ENCODE data around the gene PERM1.
A peak's percentile ranks its signal among the peaks of the same experiment; 100 is the strongest.
"Not testable (repeated sequence)": the region's sequence is repeated elsewhere in the genome, so short reads cannot be mapped to it uniquely, and the experiment has no call there.

PERM1 gene

GRCh38 chr1:1020000-1020404 is 38.1 kb upstream of the PERM1 start, which contains the start of gene AGRN:
AGRN (plus strand) TSS chr1:1020120; CDS start chr1:1020173, 53 bp downstream.
- H3K9me3 Mint-ChIP-seq, result no peaks in the 10 kb centered on the region

GRCh38 chr1:1019122-1019999 is 37.5 kb upstream of the PERM1 start:
- peaks cover 6% of the 10 kb centered on the region for H3K27me3 Mint-ChIP-seq
- DNase-seq (ENCODE audit: low spot score in 2 of 2), result peak; percentile 74 to 84
- H3K9me3 Mint-ChIP-seq, result no peaks in the 10 kb centered on the region
- peak; percentile 82 for ATAC-seq (ENCODE audit: low read depth)
- peaks cover 13% of the 10 kb centered on the region for H3K4me1 Mint-ChIP-seq
- H3K36me3 Mint-ChIP-seq, result no peaks in the 10 kb centered on the region
- H3K4me3 Mint-ChIP-seq, result peak overlapping the region; percentile 47
- no peak overlapping the region for H3K27ac Mint-ChIP-seq

More at GRCh38 chr1:1020000-1020404, 38.1 kb upstream of the PERM1 start, which contains the start of gene AGRN:
- H3K27ac Mint-ChIP-seq, result no peak within 1 kb of the TSS
- ATAC-seq (ENCODE audit: low read depth), result peak; percentile 4
- peaks cover 12% of the 10 kb centered on the region for H3K4me1 Mint-ChIP-seq
- no peak for DNase-seq (ENCODE audit: low spot score in 2 of 2)
- peak within 1 kb of the TSS; percentile 76 for H3K4me3 Mint-ChIP-seq
- no peaks in the 10 kb centered on the region for H3K36me3 Mint-ChIP-seq
- peaks cover 6% of the 10 kb centered on the region for H3K27me3 Mint-ChIP-seq

DNA sequence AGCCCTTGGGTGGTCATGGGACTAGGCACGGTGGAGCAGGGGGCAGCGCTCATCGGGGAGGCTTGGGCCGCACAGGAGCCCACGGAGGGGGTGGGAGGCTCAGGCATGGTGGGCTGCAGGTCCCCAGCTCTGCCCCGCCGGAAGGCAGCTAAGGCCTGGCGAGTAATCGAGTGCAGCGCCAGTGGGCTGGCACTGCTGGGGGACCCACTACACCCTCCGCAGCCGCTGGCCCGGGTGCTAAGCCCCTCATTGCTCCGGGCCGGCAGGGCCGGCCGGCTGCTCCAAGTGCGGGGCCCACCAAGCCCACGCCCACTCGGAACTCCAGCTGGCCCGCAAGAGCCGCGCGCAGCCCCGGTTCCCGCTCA is 36.4 kb upstream of the PERM1 start:
- H3K36me3 Mint-ChIP-seq; DNase-seq (ENCODE audit: low spot score in 2 of 2); H3K27ac Mint-ChIP-seq; H3K27me3 Mint-ChIP-seq; ATAC-seq (ENCODE audit: low read depth); H3K9me3 Mint-ChIP-seq: not testable (repeated sequence)
- peaks cover 22% of the 10 kb centered on the region for H3K4me1 Mint-ChIP-seq
- H3K4me3 Mint-ChIP-seq, result peak overlapping the region; percentile 24

DNA sequence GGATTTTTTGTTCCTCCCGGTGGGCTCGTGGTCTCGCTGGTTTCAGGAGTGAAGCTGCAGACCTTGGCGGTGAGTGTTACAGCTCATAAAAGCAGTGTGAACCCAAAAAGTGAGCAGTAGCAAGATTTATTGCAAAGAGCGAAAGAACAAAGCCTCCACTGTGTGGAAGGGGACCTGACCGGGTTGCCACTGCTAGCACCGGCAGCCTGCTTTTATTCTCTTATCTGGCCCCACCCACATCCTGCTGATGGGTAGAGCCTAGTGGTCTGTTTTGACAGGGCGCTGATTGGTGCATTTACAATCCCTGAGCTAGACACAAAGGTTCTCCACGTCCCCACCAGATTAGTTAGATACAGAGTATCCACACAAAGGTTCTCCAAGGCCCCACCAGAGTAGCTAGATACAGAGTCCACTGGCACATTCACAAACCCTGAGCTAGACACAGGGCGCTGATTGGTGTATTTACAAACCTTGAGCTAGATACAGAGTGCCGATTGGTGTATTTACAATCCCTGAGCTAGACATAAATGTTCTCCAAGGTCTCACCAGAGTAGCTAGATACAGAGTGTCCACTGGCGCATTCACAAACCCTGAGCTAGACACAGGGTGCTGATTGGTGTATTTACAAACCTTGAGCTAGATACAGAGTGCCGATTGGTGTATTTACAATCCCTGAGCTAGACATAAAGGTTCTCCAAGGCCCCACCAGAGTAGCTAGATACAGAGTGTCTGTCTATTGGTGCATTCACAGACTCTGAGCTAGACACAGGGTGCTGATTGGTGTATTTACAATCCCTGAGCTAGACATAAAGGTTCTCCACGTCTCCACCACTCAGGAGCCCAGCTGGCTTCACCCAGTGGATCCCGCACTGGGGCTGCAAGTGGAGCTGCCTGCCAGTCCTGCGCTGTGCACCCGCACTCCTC is 35.8 kb upstream of the PERM1 start:
- not testable (repeated sequence) for H3K27me3 Mint-ChIP-seq; ATAC-seq (ENCODE audit: low read depth); H3K36me3 Mint-ChIP-seq; H3K27ac Mint-ChIP-seq; DNase-seq (ENCODE audit: low spot score in 2 of 2); H3K9me3 Mint-ChIP-seq
- peaks cover 22% of the 10 kb centered on the region for H3K4me1 Mint-ChIP-seq
- peak overlapping the region; percentile 24 for H3K4me3 Mint-ChIP-seq

- Mint-ChIP-seq H3K4me1 (peaks cover 18% of the 10 kb centered on the region), H3K27me3 (peaks cover 1% of the 10 kb centered on the region), H3K36me3 (no peaks in the 10 kb centered on the region), H3K27ac (no peak overlapping the region), H3K4me3 (peak overlapping the region; percentile 44), H3K9me3 (no peaks in the 10 kb centered on the region)
- DNase-seq (ENCODE audit: low spot score in 2 of 2) (no peak), ATAC-seq (ENCODE audit: low read depth) (no peak)
These were observed 33.1 kb upstream of the PERM1 start for GRCh38 chr1:1014799-1015681.

DNA sequence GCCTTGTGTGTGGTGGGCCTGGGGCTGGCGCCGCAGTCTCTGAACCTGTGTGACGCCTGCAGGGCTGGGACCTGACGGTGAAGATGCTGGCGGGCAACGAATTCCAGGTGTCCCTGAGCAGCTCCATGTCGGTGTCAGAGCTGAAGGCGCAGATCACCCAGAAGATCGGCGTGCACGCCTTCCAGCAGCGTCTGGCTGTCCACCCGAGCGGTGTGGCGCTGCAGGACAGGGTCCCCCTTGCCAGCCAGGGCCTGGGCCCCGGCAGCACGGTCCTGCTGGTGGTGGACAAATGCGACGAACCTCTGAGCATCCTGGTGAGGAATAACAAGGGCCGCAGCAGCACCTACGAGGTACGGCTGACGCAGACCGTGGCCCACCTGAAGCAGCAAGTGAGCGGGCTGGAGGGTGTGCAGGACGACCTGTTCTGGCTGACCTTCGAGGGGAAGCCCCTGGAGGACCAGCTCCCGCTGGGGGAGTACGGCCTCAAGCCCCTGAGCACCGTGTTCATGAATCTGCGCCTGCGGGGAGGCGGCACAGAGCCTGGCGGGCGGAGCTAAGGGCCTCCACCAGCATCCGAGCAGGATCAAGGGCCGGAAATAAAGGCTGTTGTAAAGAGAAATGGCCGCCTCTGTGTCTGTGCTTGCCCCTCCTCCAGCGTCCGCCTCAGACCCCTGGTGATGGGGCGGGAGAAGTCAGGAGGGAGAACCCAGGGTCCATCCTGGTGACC is 32.2 kb upstream of the PERM1 start:
- Mint-ChIP-seq H3K9me3 (no peaks in the 10 kb centered on the region), H3K27ac (peak overlapping the region; percentile 96), H3K4me3 (peak overlapping the region; percentile 97), H3K36me3 (peaks cover under 1% of the 10 kb centered on the region), H3K27me3 (peaks cover 3% of the 10 kb centered on the region), H3K4me1 (peaks cover 19% of the 10 kb centered on the region)
- ATAC-seq (ENCODE audit: low read depth) (no peak), DNase-seq (ENCODE audit: low spot score in 2 of 2) (no peak)

- ATAC-seq (ENCODE audit: low read depth), result peak; percentile 94
- H3K9me3 Mint-ChIP-seq, result no peaks in the 10 kb centered on the region
- H3K4me3 Mint-ChIP-seq, result peak within 1 kb of the TSS; percentile 97
- peaks cover 5% of the 10 kb centered on the region for H3K27me3 Mint-ChIP-seq
- DNase-seq (ENCODE audit: low spot score in 2 of 2), result peak; percentile 79 to 80
- H3K36me3 Mint-ChIP-seq, result peaks cover 1% of the 10 kb centered on the region
- H3K4me1 Mint-ChIP-seq, result peaks cover 21% of the 10 kb centered on the region
- H3K27ac Mint-ChIP-seq, result peak within 1 kb of the TSS; percentile 96
These were observed 31.4 kb upstream of the PERM1 start, which contains the start of gene ISG15 for GRCh38 chr1:1013105-1013921. ISG15 (plus strand) TSS chr1:1013497; CDS start chr1:1013574, 77 bp downstream.

DNA sequence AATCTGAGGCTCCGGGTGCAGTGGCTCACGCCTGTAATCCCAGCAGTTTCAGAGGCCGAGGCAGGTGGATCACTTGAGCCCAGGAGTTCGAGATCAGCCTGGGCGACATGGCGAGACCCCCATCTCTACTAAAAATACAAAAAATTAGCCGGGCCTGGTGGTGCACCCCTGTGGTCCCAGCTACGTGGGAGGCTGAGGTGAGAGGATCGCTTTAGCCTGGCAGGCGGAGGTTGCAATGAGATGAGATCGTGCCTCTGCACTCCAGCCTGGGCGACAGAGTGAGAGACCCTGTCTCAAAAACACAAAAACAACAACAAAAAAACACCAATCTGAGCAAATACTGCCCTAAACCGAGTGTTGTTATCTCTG is 30.8 kb upstream of the PERM1 start:
- H3K4me3 Mint-ChIP-seq, result peak overlapping the region; percentile 97
- not testable (repeated sequence) for H3K36me3 Mint-ChIP-seq; H3K9me3 Mint-ChIP-seq; H3K27me3 Mint-ChIP-seq; DNase-seq (ENCODE audit: low spot score in 2 of 2)
- peak overlapping the region; percentile 96 for H3K27ac Mint-ChIP-seq
- H3K4me1 Mint-ChIP-seq, result peaks cover 21% of the 10 kb centered on the region
- peak; percentile 5 for ATAC-seq (ENCODE audit: low read depth)

DNA sequence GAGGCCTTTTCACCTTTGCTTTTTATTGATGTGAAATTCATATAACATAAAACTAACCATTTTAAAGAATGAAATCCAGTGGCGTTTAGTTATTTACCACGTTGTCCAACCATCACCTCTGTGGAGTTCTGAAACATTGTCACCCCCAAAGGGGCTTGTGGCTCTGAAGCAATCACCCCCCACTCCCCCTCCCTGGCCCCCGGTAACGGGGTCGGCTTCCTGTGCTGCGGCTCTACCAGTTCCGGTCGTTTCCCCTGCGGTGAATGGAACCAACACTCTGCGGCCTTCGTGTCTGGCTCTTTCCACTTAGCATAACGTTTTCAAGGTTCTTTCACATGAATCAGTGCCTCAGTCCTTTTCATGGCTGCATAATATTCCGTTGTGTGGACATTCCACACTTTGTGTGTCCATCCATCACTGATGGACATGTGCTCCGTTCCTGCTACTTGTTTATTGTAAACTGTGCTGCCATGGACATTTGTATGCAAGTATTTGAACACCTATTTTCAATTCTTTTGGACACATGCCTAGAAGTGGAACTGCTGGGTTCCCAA is 29.6 kb upstream of the PERM1 start:
- peaks cover 18% of the 10 kb centered on the region for H3K4me1 Mint-ChIP-seq
- H3K9me3 Mint-ChIP-seq, result no peaks in the 10 kb centered on the region
- peaks cover 7% of the 10 kb centered on the region for H3K27me3 Mint-ChIP-seq
- ATAC-seq (ENCODE audit: low read depth) (no peak), DNase-seq (ENCODE audit: low spot score in 2 of 2) (no peak)
- no peak overlapping the region for H3K27ac Mint-ChIP-seq
- H3K36me3 Mint-ChIP-seq, result peaks cover 1% of the 10 kb centered on the region
- H3K4me3 Mint-ChIP-seq, result no peak overlapping the region

DNA sequence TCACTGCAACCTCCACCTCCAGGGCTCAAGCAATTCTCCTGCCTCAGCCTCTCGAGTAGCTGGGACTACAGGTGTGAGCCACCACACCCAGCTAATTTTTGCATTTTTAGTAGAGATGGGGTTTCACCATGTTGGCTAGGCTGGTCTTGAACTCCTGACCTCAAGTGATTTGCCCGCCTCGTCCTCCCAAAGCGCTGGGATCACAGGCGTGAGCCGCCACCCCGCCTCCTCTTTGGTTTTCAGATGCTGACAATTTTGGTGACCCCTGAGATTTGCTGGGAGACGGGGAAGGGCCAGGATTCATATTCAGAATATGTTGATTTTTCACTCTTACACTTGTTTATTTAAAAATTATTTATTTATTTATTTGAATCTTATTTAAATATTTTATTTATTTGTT is 28.2 kb upstream of the PERM1 start:
- not testable (repeated sequence) for H3K9me3 Mint-ChIP-seq; H3K4me3 Mint-ChIP-seq; DNase-seq (ENCODE audit: low spot score in 2 of 2); H3K27ac Mint-ChIP-seq; ATAC-seq (ENCODE audit: low read depth); H3K36me3 Mint-ChIP-seq
- Mint-ChIP-seq H3K27me3 (peaks cover 12% of the 10 kb centered on the region), H3K4me1 (peaks cover 20% of the 10 kb centered on the region)

DNA sequence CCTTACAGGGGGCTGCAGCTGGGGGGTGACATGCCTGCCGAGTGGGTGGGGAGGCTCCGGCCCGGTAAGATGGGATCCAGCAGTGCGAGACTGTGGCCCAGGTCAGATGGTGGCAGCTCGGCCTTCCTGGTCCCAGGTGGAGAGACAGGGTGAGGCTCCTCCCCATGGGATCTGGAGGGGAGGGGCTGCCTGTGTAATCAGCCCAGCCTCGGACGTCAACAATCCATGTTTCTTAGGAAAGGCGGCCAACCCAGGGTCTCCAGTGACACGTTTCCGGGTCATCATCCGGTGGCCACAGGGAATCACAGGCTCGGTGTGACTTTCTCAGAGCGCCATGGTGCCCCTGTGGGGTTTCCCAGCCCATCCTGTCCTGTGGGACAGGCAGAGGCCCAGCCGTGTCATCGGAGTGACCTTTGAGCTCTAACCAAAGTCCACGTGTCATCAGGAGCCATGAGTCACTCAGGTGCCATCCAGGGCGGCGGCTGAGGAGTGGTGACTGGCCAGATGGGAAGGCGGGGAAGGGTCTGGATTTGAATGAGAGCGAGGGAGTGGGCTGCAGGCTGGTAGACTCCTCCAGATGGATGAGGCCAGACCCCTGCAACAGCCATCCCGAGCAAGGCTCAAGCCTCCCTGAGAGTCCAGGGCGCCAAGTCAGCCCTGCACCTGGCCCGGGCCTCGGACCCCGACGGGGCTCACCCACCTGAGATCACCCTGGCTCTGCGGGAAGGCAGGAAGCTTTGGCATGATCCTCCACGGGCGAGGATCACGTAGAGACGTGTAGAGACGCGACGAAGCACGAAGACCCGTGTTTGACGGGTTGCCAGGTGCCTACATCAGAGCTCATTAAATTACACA is 24.6 kb upstream of the PERM1 start:
- DNase-seq (ENCODE audit: low spot score in 2 of 2), result no peak

More for the DNA sequence above, 24.6 kb upstream of the PERM1 start:
- H3K27me3 Mint-ChIP-seq, result peaks cover 23% of the 10 kb centered on the region
- no peak for ATAC-seq (ENCODE audit: low read depth)
- H3K4me1 Mint-ChIP-seq, result peaks cover 12% of the 10 kb centered on the region
- no peak overlapping the region for H3K27ac Mint-ChIP-seq
- no peaks in the 10 kb centered on the region for H3K9me3 Mint-ChIP-seq
- peaks cover 1% of the 10 kb centered on the region for H3K36me3 Mint-ChIP-seq
- no peak overlapping the region for H3K4me3 Mint-ChIP-seq
